Endothelial cell of umbilical vein (primary cell): ENCODE results near the gene SH3YL1. TPM values are rescaled to one million over a fixed set of nuclear protein-coding genes. Genes with fewer than 3 reads are reported as not detected.

Experiments
- BruUV-seq: library from RNA; stranded (reverse); fragments of 400-500 nt; replicated peaks from 2 replicates; lab custom pipeline; 2021; lab: Mats Ljungman, UMichigan
- CTCF ChIA-PET: fragments of 300-600, 350-600 bp; sonication (Branson Sonifier 250); formaldehyde crosslinking; loops from one replicate; lab custom pipeline; 2021; ENCODE audit warnings: antibody characterized with exemption, inconsistent platforms; lab: Charles Lee
- POLR2A ChIA-PET: fragments of 300-600, 350-600 bp; sonication (Branson Sonifier 250); formaldehyde crosslinking; loops from one replicate; lab custom pipeline; 2021; ENCODE audit warnings: antibody characterized with exemption, inconsistent platforms; lab: Charles Lee
- DNase-seq: peaks from one replicate; pipeline ENCODE4 v3.0.0-alpha.2; 2011; ENCODE audit warnings: low read depth, low spot score
- FAIRE-seq: peaks from 2 replicates; lab custom pipeline; 2011; peaks lifted over from hg19 to GRCh38; lab: Jason Lieb, UNC
- H2AFZ ChIP-seq: 2 replicates; pipeline ENCODE4 v1.6.0; 2012; ENCODE audit warnings: low read depth, low read length, control low read depth, inconsistent platforms
- H3K27ac ChIP-seq: 2 replicates; pipeline ENCODE4 v1.5.1; 2011; ENCODE audit warnings: low read depth, mild to moderate bottlenecking, control low read depth, low read length, moderate library complexity; ENCODE audit not compliant: insufficient read depth
- H3K27me3 ChIP-seq, 2 experiments: 2 replicates each; pipeline versions ENCODE4 v1.6.0 to v1.6.1; 2011; ENCODE audit warnings: low read length in 2 of 2, mixed read lengths in 1 of 2; ENCODE audit not compliant: control insufficient read depth in 2 of 2, insufficient read depth in 2 of 2
- H3K36me3 ChIP-seq, 2 experiments: 2 replicates in 1 of 2; 3 replicates in 1 of 2; pipeline ENCODE4 v1.5.1; 2011; ENCODE audit warnings: low read length in 2 of 2, mild to moderate bottlenecking in 1 of 2, moderate library complexity in 1 of 2; ENCODE audit not compliant: control insufficient read depth in 2 of 2, insufficient read depth in 2 of 2; ENCODE audit errors: extremely low read depth in 1 of 2
- H3K4me1 ChIP-seq: 3 replicates; pipeline ENCODE4 v1.5.1; 2011; ENCODE audit warnings: mild to moderate bottlenecking, low read length; ENCODE audit not compliant: control insufficient read depth, insufficient read depth; ENCODE audit errors: extremely low read depth
- H3K4me2 ChIP-seq: 2 replicates; pipeline ENCODE4 v1.6.1; 2011; ENCODE audit warnings: low read length, control low read depth, mixed read lengths; ENCODE audit not compliant: insufficient read depth
- H3K4me3 ChIP-seq, 3 experiments: fragments of 200-600 bp in 1 of 3; sonication (generic), shearing (Covaris generic) in 1 of 3; replicated peaks in 1 of 3; 2 replicates each; pipeline ENCODE4 v1.5.1; 2011 to 2016; ENCODE audit warnings: control low read depth in 3 of 3, low read length in 3 of 3, mild to moderate bottlenecking in 2 of 3, inconsistent platforms in 1 of 3, low read depth in 1 of 3, moderate library complexity in 1 of 3; ENCODE audit not compliant: insufficient read depth in 1 of 3
- H3K79me2 ChIP-seq: 2 replicates; pipeline ENCODE4 v1.6.0; 2012; ENCODE audit warnings: low read length, inconsistent platforms; ENCODE audit not compliant: control insufficient read depth, insufficient read depth
- H3K9ac ChIP-seq: replicated peaks from 2 replicates; pipeline ENCODE3; 2011; ENCODE audit warnings: low read length, control low read depth; ENCODE audit not compliant: insufficient read depth; ENCODE audit errors: extremely low read depth
- H3K9me1 ChIP-seq: replicated peaks from 3 replicates; pipeline ENCODE4 v1.6.0; 2011; ENCODE audit warnings: mild to moderate bottlenecking, low read length; ENCODE audit not compliant: control insufficient read depth, insufficient read depth; ENCODE audit errors: extremely low read depth
- H3K9me3 ChIP-seq: replicated peaks from 2 replicates; pipeline ENCODE4 v1.5.1; 2012; ENCODE audit warnings: low read length, inconsistent platforms; ENCODE audit not compliant: control insufficient read depth, insufficient read depth
- H4K20me1 ChIP-seq: replicated peaks from 2 replicates; pipeline ENCODE3; 2011; ENCODE audit warnings: mild to moderate bottlenecking, low read length; ENCODE audit not compliant: control insufficient read depth, insufficient read depth; ENCODE audit errors: extremely low read depth
- CTCF ChIP-seq, 2 donors: IDR thresholded peaks; 1 replicate in 1 of 2; 2 replicates in 1 of 2; pipeline ENCODE4 v1.5.1; 2011; ENCODE audit warnings: low read length in 2 of 2, mild to moderate bottlenecking in 2 of 2, moderate library complexity in 2 of 2, control low read depth in 1 of 2, inconsistent platforms in 1 of 2, low read depth in 1 of 2; ENCODE audit not compliant: insufficient read depth in 1 of 2; ENCODE audit errors: extremely low read depth in 1 of 2
- EZH2 ChIP-seq: IDR thresholded peaks from 2 replicates; pipeline ENCODE4 v1.6.1; 2012; ENCODE audit warnings: borderline replicate concordance, low read depth, mild to moderate bottlenecking, moderate library complexity, low read length, inconsistent platforms; ENCODE audit not compliant: severe bottlenecking
- JUN ChIP-seq: IDR thresholded peaks from 2 replicates; pipeline ENCODE4 v1.6.1; 2011; ENCODE audit warnings: borderline replicate concordance, low read depth; ENCODE audit not compliant: insufficient read length, insufficient read depth
- MYC ChIP-seq: IDR thresholded peaks from one replicate; pipeline ENCODE4 v1.6.1; 2011; ENCODE audit warnings: mild to moderate bottlenecking, low read depth, low read length
- POLR2A ChIP-seq: IDR thresholded peaks from 2 replicates; pipeline ENCODE4 v1.6.1; 2012; ENCODE audit warnings: low read depth, mild to moderate bottlenecking, control low read depth, low read length
- POLR2AphosphoS5 ChIP-seq: IDR thresholded peaks from 2 replicates; pipeline ENCODE4 v1.6.1; 2012; ENCODE audit warnings: low read depth, mild to moderate bottlenecking, control low read depth, low read length, moderate library complexity; ENCODE audit not compliant: insufficient read depth
- dilution Hi-C: fragments of 300-500 bp; cut with MboI; formaldehyde crosslinking; loops from one replicate; pipeline ENCODE4 v1.15.0; 2019; ENCODE audit warnings: low sequenced_read_pairs; ENCODE audit not compliant: extremely low pct_ligation_motif_present
- intact Hi-C: fragments of 100-400 bp; cut with micrococcal nuclease; formaldehyde crosslinking; loops from one replicate; pipeline ENCODE4 v1.10.0; 2022
- polyA plus RNA-seq, 4 experiments: library from polyadenylated mRNA; depleted of rRNA in 3 of 4; stranded (reverse) in 3 of 4; unstranded in 1 of 4; fragments of >200 nt; gene quantifications; 2 replicates each; pipeline versions ENCODE4 v1.2.1 to v1.2.3, GENCODE V29; 2011 to 2012; ENCODE audit warnings: missing spikeins in 1 of 4
- total RNA-seq: library from RNA; stranded (reverse); gene quantifications from 2 replicates; pipeline ENCODE4 v1.2.3, GENCODE V29; 2021

SH3YL1 gene
- total and polyA plus RNA-seq, 2 donors (not counting 3 experiments of a cell fraction or from before 2014, with no cell fraction given), result 12.5 to 22.4 TPM

- Histone ChIP-seq H3K27me3 (no peaks in the 10 kb centered on the region), H2AFZ (no peak overlapping the region), H3K9me1 (no peaks in the 10 kb centered on the region), H3K9ac (no peak overlapping the region), H3K9me3 (no peaks in the 10 kb centered on the region), H3K4me2 (no peak overlapping the region), H3K4me1 (no peaks in the 10 kb centered on the region), H3K27ac (no peak overlapping the region), H3K36me3 (peaks cover 0 to 5% of the 10 kb centered on the region in 2 experiments), H4K20me1 (no peaks in the 10 kb centered on the region), H3K79me2 (no peaks in the 10 kb centered on the region), H3K4me3 (no peak overlapping the region)
- peak; percentile 59 for DNase-seq
- no peak for TF ChIP-seq POLR2A
- TF ChIP-seq JUN, result no peak
- TF ChIP-seq MYC, result no peak
- TF ChIP-seq POLR2AphosphoS5, result no peak
- TF ChIP-seq CTCF (IDR thresholded peaks at IDR 0.05; ENCODE audit: extremely low read depth in 1 of 2, insufficient read depth in 1 of 2, low read depth in 1 of 2, low read length in 2 of 2), result peak; percentile 32 to 65
- no peak for TF ChIP-seq EZH2
- intact Hi-C loops, result loop anchor here (1.0 kb wide), 5 partner anchors 18 to 1300 kb away; partner anchors contain the start of genes ACP1 and SH3YL1
- ChIA-PET CTCF (interaction anchor here (0.7 to 2.3 kb wide), 20 partner anchors 9 to 1523 kb away, joined by 3 to 21 read pairs (median 7); partner anchors contain the start of gene ALKAL2), POLR2A (no interaction called here)
- BruUV-seq, result no TSS peak
- FAIRE-seq, result peak; percentile 15
- dilution Hi-C loops, result no loop called here
These were observed 17.2 kb downstream of the SH3YL1 start for GRCh38 chr2:246489-247144.
